Prostate gland (tissue), 2 donors: ENCODE measurements around the gene GRAMD1C.
A peak's percentile ranks its signal among the peaks of the same experiment; 100 is the strongest.

Experiments used
- CTCF ChIP-seq, 4 experiments: fragments of 200-600 bp in 2 of 4; fragments of 450-650 bp in 2 of 4; sonication (generic) in 2 of 4; IDR thresholded peaks; 1 replicate in 3 of 4; 2 replicates in 1 of 4; pipeline ENCODE4 v1.5.1; 2016 to 2019; ENCODE audit warnings: antibody characterized with exemption in 4 of 4, mild to moderate bottlenecking in 2 of 4, moderate library complexity in 2 of 4
- POLR2A ChIP-seq: fragments of 450-650 bp; IDR thresholded peaks from one replicate; pipeline ENCODE4 v1.6.1; 2016; ENCODE audit warnings: antibody characterized with exemption, mild to moderate bottlenecking
- POLR2AphosphoS5 ChIP-seq: sonication (generic); formaldehyde crosslinking; IDR thresholded peaks from one replicate; pipeline ENCODE4 v1.6.1; 2017; ENCODE audit warnings: antibody characterized with exemption

- peak; percentile 47 for TF ChIP-seq POLR2AphosphoS5
- peak; percentile 73 to 95 (median 83) for TF ChIP-seq CTCF (IDR thresholded peaks at IDR 0.05)
- peak; percentile 14 for TF ChIP-seq POLR2A
Measured at GRCh38 chr3:113838631-113839209, at the start of gene GRAMD1C.
